GM12878 (cell line): ENCODE results near the gene WDFY4.

Experiments used
- CBX5 ChIP-seq: sonication (generic); IDR thresholded peaks from 2 replicates; pipeline ENCODE4 v1.6.1; 2016; ENCODE audit warnings: low read depth, moderate library complexity, mild to moderate bottlenecking, inconsistent platforms
- EP300 ChIP-seq, 2 experiments: fragments of 150-350 bp in 1 of 2; IDR thresholded peaks; 2 replicates each; pipeline ENCODE4 v1.6.1; 2011 to 2012; ENCODE audit warnings: low read depth in 2 of 2, low read length in 2 of 2, borderline replicate concordance in 1 of 2, improper control_type of control experiment in 1 of 2, inconsistent platforms in 1 of 2; ENCODE audit not compliant: control insufficient read depth in 1 of 2
- KDM1A ChIP-seq: fragments of 200-600 bp; sonication (generic); IDR thresholded peaks from 2 replicates; pipeline ENCODE4 v1.6.1; 2016; ENCODE audit warnings: borderline replicate concordance
- MXI1 ChIP-seq: fragments of 150-350 bp; IDR thresholded peaks from 2 replicates; pipeline ENCODE4 v1.6.1; 2011; ENCODE audit warnings: low read depth, mild to moderate bottlenecking, inconsistent platforms, low read length, improper control_type of control experiment
- POLR2AphosphoS5 ChIP-seq: IDR thresholded peaks from 2 replicates; pipeline ENCODE4 v1.6.1; 2011; ENCODE audit warnings: mild to moderate bottlenecking, low read length, inconsistent platforms
- SIX5 ChIP-seq: IDR thresholded peaks from 2 replicates; pipeline ENCODE4 v1.6.1; 2011; ENCODE audit warnings: mild to moderate bottlenecking, low read depth, low read length, moderate library complexity; ENCODE audit not compliant: severe bottlenecking
- SMC3 ChIP-seq: IDR thresholded peaks from 2 replicates; pipeline ENCODE4 v1.6.1; 2011; ENCODE audit warnings: low read length, improper control_type of control experiment, borderline replicate concordance
- ZBED1 ChIP-seq: IDR thresholded peaks from 2 replicates; pipeline ENCODE4 v1.6.1; 2016; ENCODE audit warnings: borderline replicate concordance
- TF ChIP-seq, protein P1 (sequence below), 3 experiments: IDR thresholded peaks in 2 of 3; conservative IDR thresholded peaks in 1 of 3; 2 replicates each; pipeline ENCODE4 v1.5.1; 2011; ENCODE audit warnings: low read depth in 3 of 3, low read length in 3 of 3, mild to moderate bottlenecking in 3 of 3, control low read depth in 2 of 3, moderate library complexity in 2 of 3, inconsistent platforms in 1 of 3, mixed read lengths in 1 of 3; ENCODE audit not compliant: control insufficient read depth in 2 of 3, insufficient read depth in 1 of 3; ENCODE audit errors: extremely low read depth in 1 of 3

DNA sequence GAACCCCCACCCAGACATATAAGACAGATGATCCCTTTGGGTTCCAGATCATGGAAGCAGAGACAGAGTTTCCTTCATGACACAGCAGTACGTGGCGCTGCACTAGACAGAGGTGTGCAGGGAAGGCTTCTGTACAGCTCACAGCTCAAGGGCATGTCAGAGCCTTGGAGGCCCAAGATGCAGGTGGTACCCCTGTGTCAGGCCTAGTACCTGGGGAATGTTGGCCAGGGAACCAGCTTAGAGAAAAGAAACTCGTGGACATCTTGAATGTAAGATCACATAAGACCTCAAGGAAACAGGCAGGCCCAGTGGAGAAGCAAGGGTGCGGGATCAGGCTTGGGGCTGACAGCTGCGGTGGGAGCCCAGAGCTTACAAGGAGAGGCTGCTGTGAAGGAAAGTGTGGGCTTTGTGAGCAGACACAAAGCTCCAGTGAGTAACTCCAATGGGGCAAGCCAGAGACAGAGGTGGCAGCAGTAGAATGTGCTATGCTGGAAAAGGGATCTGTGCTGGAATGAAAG lies 91.4 kb downstream of the WDFY4 start:
- TF ChIP-seq ZBED1: no peak
- TF ChIP-seq, protein P1, sequence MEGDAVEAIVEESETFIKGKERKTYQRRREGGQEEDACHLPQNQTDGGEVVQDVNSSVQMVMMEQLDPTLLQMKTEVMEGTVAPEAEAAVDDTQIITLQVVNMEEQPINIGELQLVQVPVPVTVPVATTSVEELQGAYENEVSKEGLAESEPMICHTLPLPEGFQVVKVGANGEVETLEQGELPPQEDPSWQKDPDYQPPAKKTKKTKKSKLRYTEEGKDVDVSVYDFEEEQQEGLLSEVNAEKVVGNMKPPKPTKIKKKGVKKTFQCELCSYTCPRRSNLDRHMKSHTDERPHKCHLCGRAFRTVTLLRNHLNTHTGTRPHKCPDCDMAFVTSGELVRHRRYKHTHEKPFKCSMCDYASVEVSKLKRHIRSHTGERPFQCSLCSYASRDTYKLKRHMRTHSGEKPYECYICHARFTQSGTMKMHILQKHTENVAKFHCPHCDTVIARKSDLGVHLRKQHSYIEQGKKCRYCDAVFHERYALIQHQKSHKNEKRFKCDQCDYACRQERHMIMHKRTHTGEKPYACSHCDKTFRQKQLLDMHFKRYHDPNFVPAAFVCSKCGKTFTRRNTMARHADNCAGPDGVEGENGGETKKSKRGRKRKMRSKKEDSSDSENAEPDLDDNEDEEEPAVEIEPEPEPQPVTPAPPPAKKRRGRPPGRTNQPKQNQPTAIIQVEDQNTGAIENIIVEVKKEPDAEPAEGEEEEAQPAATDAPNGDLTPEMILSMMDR (IDR thresholded peaks at IDR 0.05 in 2 of 3, conservative IDR thresholded peaks at IDR 0.05 in 1 of 3; ENCODE audit: control insufficient read depth in 2 of 3, extremely low read depth in 1 of 3, insufficient read depth in 1 of 3, low read depth in 3 of 3, low read length in 3 of 3): no peak
- TF ChIP-seq SIX5: no peak
- no peak for TF ChIP-seq MXI1
- no peak for TF ChIP-seq EP300 (IDR thresholded peaks at IDR 0.05; ENCODE audit: borderline replicate concordance in 1 of 2, control insufficient read depth in 1 of 2, low read depth in 2 of 2, low read length in 2 of 2)
- no peak for TF ChIP-seq POLR2AphosphoS5
- TF ChIP-seq CBX5: no peak
- TF ChIP-seq SMC3: no peak
- TF ChIP-seq KDM1A: no peak
